ENCODE data around the gene ZNF438. TPM values are rescaled to one million over a fixed set of nuclear protein-coding genes. Genes with fewer than 3 reads are reported as not detected.

The ZNF438 gene
- total RNA-seq, 2 donors from 2014 or later: 10.6 to 14.5 TPM

- TF ChIP-seq CTCF (IDR thresholded peaks at IDR 0.05): no peak
- no peak for ATAC-seq (ENCODE audit: insufficient number of reproducible peaks, low FRiP score, low read depth)
- peaks cover 32 to 63% of the 10 kb centered on the region in 2 donors for H3K4me1 ChIP-seq (ENCODE audit: control insufficient read depth in 1 of 2, low read depth in 2 of 2)
- no peaks in the 10 kb centered on the region for H3K27me3 ChIP-seq (replicated peaks; ENCODE audit: insufficient read depth)
- H3K9me3 ChIP-seq: no peaks in the 10 kb centered on the region
- DNase-seq (ENCODE audit: low spot score): no peak
- H3K27ac ChIP-seq: peak overlapping the region in 1 of 2 donors; percentile 25
- no peaks in the 10 kb centered on the region for H3K36me3 ChIP-seq
- H3K4me3 ChIP-seq: no peak overlapping the region
These were observed 60.8 kb downstream of the ZNF438 start for GRCh38 chr10:30970760-30971460.

- H3K27ac ChIP-seq: no peak overlapping the region
These were observed 63.0 kb downstream of the ZNF438 start for GRCh38 chr10:30968711-30969110.

GRCh38 chr10:30967650-30968410 lies 63.8 kb downstream of the ZNF438 start:
- H3K4me1 ChIP-seq (ENCODE audit: control insufficient read depth in 1 of 2, low read depth in 2 of 2): peaks cover 10 to 48% of the 10 kb centered on the region in 2 donors
- no peaks in the 10 kb centered on the region for H3K9me3 ChIP-seq
- H3K27ac ChIP-seq: no peak overlapping the region
- H3K36me3 ChIP-seq: no peaks in the 10 kb centered on the region
- ATAC-seq (ENCODE audit: insufficient number of reproducible peaks, low FRiP score, low read depth) (no peak), DNase-seq (ENCODE audit: low spot score) (no peak)
- no peaks in the 10 kb centered on the region for H3K27me3 ChIP-seq (replicated peaks; ENCODE audit: insufficient read depth)
- no peak for TF ChIP-seq CTCF (IDR thresholded peaks at IDR 0.05)
- no peak overlapping the region for H3K4me3 ChIP-seq

More at GRCh38 chr10:30968711-30969110, 63.0 kb downstream of the ZNF438 start:
- no peak for DNase-seq (ENCODE audit: low spot score)
- no peak overlapping the region for H3K4me3 ChIP-seq
- ATAC-seq (ENCODE audit: insufficient number of reproducible peaks, low FRiP score, low read depth): no peak
- peaks cover 17 to 54% of the 10 kb centered on the region in 2 donors for H3K4me1 ChIP-seq (ENCODE audit: control insufficient read depth in 1 of 2, low read depth in 2 of 2)
- no peaks in the 10 kb centered on the region for H3K27me3 ChIP-seq (replicated peaks; ENCODE audit: insufficient read depth)
- TF ChIP-seq CTCF (IDR thresholded peaks at IDR 0.05): no peak
- H3K36me3 ChIP-seq: no peaks in the 10 kb centered on the region
- H3K9me3 ChIP-seq: no peaks in the 10 kb centered on the region

GRCh38 chr10:30963992-30964930 lies 67.4 kb downstream of the ZNF438 start:
- Histone ChIP-seq H3K4me3 (no peak overlapping the region), H3K36me3 (no peaks in the 10 kb centered on the region), H3K27ac (no peak overlapping the region), H3K9me3 (no peaks in the 10 kb centered on the region), H3K27me3 (replicated peaks; ENCODE audit: insufficient read depth) (no peaks in the 10 kb centered on the region), H3K4me1 (ENCODE audit: control insufficient read depth in 1 of 2, low read depth in 2 of 2) (peaks cover 0 to 28% of the 10 kb centered on the region in 2 donors)
- TF ChIP-seq CTCF (IDR thresholded peaks at IDR 0.05): no peak
- ATAC-seq (ENCODE audit: insufficient number of reproducible peaks, low FRiP score, low read depth) (no peak), DNase-seq (ENCODE audit: low spot score) (no peak)
